ENCODE data around the gene SERPINB6.
"Not testable (repeated sequence)": the region's sequence is repeated elsewhere in the genome, so short reads cannot be mapped to it uniquely, and the experiment has no call there.

The SERPINB6 gene

GRCh38 chr6:2958776-2959175 lies 12.6 kb downstream of the SERPINB6 start:
- no peak for DNase-seq (ENCODE audit: low read depth)

GRCh38 chr6:2958331-2958711 lies 13.0 kb downstream of the SERPINB6 start:
- no peak for DNase-seq (ENCODE audit: low read depth)

GRCh38 chr6:2957696-2958330 lies 13.6 kb downstream of the SERPINB6 start:
- DNase-seq (ENCODE audit: low read depth), result no peak

GRCh38 chr6:2956930-2957685 lies 14.3 kb downstream of the SERPINB6 start:
- no peak for DNase-seq (ENCODE audit: low read depth)

- DNase-seq (ENCODE audit: low read depth), result no peak
These were observed 18.3 kb downstream of the SERPINB6 start for GRCh38 chr6:2953098-2953497.

GRCh38 chr6:2952557-2953095 lies 18.7 kb downstream of the SERPINB6 start:
- DNase-seq (ENCODE audit: low read depth), result peak; percentile 97

GRCh38 chr6:2951728-2952127 lies 19.6 kb downstream of the SERPINB6 start:
- DNase-seq (ENCODE audit: low read depth), result no peak

GRCh38 chr6:2950713-2951112 lies 20.7 kb downstream of the SERPINB6 start:
- DNase-seq (ENCODE audit: low read depth), result no peak

- DNase-seq (ENCODE audit: low read depth), result no peak
These were observed 21.8 kb downstream of the SERPINB6 start for GRCh38 chr6:2949536-2950083.

- no peak for DNase-seq (ENCODE audit: low read depth)
These were observed 22.2 kb downstream of the SERPINB6 start for GRCh38 chr6:2949121-2949520.

GRCh38 chr6:2948228-2949025 lies 22.9 kb downstream of the SERPINB6 start:
- DNase-seq (ENCODE audit: low read depth), result no peak

GRCh38 chr6:2947445-2947844 lies 23.9 kb downstream of the SERPINB6 start:
- no peak for DNase-seq (ENCODE audit: low read depth)

- no peak for DNase-seq (ENCODE audit: low read depth)
These were observed 26.3 kb downstream of the SERPINB6 start for GRCh38 chr6:2945153-2945452.

- no peak for DNase-seq (ENCODE audit: low read depth)
These were observed 26.8 kb downstream of the SERPINB6 start for GRCh38 chr6:2944405-2945152.

GRCh38 chr6:2943564-2943955 lies 27.8 kb downstream of the SERPINB6 start:
- DNase-seq (ENCODE audit: low read depth), result no peak

- no peak for DNase-seq (ENCODE audit: low read depth)
These were observed 28.3 kb downstream of the SERPINB6 start for GRCh38 chr6:2942914-2943563.

GRCh38 chr6:2942116-2942515 lies 29.3 kb downstream of the SERPINB6 start:
- not testable (repeated sequence) for DNase-seq (ENCODE audit: low read depth)

- no peak for DNase-seq (ENCODE audit: low read depth)
These were observed 30.5 kb downstream of the SERPINB6 start for GRCh38 chr6:2940851-2941250.

GRCh38 chr6:2940010-2940850 lies 31.1 kb downstream of the SERPINB6 start:
- DNase-seq (ENCODE audit: low read depth), result no peak

- no peak for DNase-seq (ENCODE audit: low read depth)
These were observed 31.9 kb downstream of the SERPINB6 start for GRCh38 chr6:2939315-2940009.

Measured in EH (cell line).